Stimulated activated CD8-positive, alpha-beta memory T cell treated with anti-CD3 and anti-CD28 coated beads, Interleukin-12 subunit alpha, Interleukin-12 subunit beta, amount 100 ng/mL, for 4 hours (primary cell): Measurements from ENCODE around the gene TNFAIP8L3.
"Not testable (repeated sequence)": the region's sequence is repeated elsewhere in the genome, so short reads cannot be mapped to it uniquely, and the experiment has no call there.

Experiments used
- DNase-seq: peaks from one replicate; pipeline ENCODE4 v3.0.0-alpha.2; 2020; ENCODE audit warnings: low read depth

The TNFAIP8L3 gene

DNA sequence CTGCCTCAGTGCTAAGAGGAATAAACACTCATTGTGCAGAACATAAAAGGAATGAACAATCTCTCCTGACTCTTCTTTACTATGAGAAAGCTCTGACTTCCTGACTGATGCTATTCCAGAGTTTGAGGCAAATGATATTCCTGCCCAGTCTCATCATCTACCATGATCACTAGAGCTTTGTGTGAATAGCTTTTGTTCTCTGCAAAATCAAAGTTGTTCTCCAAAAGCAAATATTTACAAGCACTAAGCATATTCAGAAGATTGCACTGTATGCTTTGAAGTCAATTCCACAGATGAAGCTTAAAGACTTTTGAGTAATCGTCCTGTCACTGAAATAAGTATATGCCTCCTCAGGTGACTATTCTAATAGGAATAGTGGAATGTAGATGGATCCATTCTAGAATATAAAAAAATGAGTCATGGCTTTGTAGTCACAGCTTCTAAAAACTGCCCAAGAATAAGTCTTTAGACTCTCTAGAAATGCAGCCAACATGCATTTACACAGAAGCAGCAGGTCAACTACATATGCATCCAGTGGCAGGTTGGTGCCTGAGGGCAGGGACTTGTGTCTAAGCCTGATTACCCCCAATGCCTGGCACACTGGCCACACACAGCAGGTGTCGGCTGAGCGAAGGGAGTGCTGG, 34.6 kb downstream of the TNFAIP8L3 start:
- DNase-seq = no peak

DNA sequence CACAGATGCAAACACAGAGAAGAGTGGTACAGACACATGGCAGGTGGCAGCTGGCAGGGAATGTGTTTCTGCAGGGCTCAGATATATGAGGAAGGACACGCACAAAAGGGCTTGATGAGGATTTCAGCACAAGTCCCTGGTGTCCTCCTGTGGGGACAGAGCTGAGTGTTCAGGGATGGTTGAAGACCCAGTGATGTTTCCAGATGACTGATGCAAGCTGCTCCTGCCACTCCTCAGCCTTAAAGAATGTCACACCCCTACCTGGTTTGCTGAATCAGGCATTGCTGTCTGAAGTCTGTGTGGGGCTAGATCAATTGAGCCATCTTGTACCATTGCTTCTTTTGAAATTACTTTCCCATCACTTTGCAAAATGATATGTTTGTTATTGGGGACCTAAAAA, 40.2 kb downstream of the TNFAIP8L3 start:
- DNase-seq = no peak

DNA sequence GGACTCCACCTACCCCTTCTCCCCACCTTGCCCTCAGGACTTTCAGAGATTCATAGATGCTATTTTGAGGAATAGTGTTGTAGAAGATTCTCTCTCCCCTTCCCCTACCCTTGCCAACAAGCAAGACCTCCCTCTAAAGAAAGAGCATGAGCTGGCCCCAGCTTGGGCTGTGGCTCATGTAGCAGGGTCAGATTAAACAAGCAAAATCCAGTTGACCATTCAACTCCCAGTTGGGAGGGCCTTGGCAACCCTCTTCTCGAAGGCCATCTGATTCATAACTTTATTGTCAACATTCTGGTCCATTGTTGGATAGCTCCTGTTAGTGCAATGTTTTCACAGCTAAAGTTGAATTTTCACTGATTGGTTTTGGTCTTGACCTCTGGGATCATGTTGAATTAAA, 41.1 kb downstream of the TNFAIP8L3 start:
- no peak for DNase-seq

DNA sequence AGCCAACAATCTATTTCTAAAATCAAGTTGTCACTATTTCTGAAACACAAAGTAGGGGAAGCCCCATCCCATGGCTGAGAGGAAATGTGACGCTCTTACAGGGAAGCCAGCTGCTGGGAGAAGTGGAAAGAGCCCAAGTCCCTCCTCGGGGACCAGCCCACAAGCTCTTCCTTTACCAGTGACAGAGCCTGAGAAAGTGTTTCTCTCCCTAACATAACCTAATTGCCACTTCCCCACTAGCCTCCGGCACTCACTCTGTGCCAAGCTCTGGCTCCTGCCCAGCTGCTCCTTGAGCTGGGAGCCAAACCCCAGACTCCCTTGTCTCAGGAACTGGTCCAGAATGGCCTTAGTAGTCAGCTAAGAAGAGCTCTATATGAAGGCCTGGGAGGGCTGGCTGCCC, 42.9 kb downstream of the TNFAIP8L3 start:
- no peak for DNase-seq

DNA sequence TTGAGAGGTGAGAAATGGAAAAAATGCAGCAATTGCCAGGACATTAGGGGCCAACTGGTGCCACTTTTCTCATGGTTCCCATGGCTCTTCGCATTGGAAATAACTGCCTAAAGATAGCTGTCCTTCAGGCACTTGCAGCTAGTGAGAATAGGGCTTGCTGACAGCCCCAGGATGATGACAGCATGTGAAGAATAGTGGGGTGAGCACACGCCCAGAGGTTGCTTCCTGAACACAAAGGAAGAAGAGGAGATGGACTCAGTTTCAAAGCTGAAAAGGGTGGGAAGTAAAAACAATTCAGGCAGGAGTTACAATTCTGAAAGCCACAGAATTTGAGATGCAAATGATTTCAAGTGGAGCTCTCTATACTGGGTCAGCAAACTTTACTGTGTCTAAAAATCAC, 45.6 kb downstream of the TNFAIP8L3 start:
- DNase-seq = no peak

DNA sequence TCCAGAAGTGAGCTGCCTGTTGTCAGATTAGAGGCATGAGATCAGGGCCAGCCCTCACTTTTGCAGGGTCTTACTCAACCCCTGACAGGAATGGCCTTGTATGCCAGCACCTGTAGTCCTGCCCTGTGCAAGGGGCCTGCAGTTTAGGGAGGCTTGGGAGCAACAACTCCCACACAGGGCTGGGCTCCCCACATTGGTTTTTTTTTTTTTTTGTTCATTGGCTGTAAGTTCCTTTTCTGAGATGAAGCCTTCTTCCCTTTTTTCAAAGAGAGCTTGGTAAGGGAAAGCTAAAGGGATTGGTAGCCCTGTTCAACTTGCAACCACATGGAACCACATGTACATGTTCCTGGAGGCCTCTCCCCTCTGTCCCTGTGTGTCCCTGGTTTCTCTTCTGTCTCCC, 46.4 kb downstream of the TNFAIP8L3 start:
- no peak for DNase-seq

DNA sequence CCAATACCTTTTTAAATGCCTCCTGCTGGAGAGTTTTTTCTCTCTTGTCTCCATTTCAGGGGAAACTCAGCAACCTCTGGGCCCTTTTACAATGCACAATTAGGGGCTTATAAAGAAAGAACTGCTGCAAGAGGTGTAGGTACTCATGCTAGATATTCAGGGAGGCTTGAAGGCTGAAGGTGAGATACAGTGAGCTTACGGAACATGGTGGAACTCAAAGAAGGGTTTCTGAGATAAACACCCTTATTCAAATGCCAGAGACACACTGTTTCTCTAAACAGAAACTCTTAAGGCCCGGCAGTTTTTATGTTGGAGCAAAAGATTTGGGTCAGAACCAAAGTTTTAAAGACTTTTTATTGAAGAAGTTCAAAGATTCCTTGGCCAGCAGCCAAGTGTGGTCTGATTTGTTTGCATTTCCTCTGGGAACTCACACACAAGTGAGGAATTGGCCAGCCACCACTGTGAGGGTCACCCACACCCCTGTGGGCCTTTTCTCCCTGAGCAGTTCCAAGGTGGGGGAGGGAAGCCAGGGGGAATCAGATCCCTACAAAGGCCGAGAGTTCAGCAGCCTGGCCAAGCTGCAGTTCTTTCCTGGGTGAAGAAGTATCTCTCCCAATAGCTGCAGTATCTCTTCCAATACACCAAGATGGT, 47.8 kb downstream of the TNFAIP8L3 start:
- DNase-seq = no peak

DNA sequence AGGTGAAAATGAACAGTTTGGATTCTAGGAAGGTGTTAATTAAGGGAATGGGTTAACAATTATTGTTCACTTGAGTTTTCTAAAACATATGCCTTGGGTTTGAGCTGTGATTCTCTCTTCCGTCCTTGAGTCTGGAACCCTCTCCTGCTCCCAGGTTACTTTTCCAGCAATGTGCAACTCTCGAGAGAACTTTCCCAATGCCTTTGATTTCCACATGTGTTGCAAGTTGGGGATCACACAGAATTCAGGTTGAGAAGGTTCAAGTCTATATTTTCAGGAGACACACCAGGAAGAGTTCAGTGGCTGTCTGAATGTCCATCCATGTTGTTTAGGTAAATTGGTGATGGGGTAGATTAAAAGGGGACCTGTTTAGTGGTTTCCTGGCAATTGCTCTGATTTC, 48.7 kb downstream of the TNFAIP8L3 start:
- no peak for DNase-seq

DNA sequence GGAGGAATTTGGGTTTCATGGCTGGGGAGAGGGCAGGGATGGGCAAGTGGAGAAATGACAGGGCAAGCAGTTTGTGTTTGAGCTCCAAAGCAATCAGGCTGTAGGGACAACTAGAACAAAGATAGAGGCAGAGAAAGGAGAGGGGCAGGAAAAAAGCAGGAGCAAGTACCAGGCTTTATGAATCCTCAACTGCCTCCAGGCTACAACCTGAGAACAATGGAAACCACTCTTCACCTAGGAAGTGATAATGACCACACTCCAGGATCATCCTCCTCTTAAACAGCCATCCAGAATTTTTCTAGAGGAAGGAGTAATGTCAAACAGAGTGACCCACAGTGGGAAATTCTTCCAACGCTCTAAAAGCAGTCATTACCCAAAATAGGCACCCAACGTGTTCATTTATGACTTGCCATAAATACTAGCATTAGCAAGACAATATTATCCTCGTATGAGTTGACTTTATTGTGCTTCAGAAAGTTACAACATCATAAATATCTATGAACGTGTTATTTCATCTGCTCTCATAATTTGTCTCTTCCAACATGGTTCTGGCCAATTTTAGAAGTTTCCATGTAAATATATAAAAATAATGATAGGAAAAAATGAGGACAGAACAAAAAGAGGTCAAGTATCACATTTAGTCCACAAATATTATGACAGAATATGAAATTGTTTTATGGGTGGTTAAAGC, 50.5 kb downstream of the TNFAIP8L3 start:
- no peak for DNase-seq

DNA sequence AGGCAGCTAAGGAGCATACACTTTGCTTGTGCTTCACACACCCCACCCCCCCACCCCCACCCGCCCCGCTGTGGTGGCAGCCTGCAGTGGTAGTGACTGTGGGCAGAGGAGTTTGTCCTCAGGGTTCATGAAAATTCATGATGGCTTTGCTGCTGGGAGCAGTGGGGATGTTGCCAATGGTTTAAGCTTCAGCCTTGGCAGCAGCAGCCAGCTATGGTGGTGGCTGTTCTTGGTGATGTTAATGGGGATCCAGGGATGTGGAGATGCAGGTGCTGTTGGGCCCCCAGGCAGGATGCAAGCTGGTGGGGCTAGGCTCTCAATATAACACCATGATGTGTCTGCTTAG, 55.8 kb downstream of the TNFAIP8L3 start:
- no peak for DNase-seq

DNA sequence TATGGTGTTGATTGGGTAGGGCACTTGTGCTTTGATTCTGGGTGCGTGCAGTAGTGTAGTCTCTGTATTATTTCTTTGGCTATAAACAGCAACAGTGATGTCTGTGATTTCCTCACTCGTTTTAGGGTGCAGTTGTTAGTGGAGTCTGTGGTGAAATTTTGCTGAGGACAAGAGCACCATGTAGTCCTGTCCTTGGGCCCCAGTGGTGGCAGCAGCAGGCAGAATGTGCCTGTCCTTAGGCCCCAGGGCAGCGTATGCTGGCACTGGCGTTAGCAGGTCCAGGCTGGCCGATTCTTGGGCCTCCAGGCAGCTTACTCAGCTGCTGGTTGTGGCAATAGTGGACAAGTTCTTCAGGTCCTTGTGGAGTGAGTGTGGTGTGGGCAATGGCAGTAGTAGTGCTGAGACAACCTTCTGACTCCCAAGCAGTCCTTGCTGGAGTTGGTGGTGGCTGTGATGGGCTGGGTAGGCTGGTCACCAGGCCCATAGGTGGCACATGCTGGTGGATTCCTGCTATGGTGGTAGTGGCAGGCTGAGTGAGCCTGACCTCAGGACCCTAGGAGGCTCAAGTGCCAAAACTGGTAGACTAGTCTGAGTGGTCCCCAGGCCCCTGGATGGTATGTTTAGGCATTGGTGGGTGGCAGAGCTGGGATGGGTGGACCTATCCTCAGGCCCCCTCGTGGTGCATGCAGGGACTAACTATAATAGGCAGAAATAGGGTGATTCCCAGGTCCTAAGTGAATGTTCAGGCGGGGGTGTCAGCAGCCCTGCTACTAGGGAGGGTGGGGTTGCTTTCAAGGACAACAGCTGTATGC, 56.3 kb downstream of the TNFAIP8L3 start:
- DNase-seq = no peak

DNA sequence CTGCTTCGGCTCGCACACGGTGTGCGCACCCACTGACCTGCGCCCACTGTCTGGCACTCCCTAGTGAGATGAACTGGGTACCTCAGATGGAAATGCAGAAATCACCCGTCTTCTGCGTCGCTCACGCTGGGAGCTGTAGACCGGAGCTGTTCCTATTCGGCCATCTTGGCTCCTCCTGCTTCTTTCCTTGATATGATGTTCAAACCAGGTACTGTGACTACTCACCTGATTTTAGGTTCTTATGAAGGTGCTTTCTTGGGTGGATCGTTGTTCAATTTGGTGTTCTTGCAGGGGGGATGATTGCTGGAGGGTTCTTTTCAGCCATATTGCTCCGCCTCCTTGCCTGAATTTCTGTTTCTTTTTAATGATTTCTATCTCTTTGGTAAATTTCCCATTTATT, 57.2 kb downstream of the TNFAIP8L3 start:
- DNase-seq = not testable (repeated sequence)

DNA sequence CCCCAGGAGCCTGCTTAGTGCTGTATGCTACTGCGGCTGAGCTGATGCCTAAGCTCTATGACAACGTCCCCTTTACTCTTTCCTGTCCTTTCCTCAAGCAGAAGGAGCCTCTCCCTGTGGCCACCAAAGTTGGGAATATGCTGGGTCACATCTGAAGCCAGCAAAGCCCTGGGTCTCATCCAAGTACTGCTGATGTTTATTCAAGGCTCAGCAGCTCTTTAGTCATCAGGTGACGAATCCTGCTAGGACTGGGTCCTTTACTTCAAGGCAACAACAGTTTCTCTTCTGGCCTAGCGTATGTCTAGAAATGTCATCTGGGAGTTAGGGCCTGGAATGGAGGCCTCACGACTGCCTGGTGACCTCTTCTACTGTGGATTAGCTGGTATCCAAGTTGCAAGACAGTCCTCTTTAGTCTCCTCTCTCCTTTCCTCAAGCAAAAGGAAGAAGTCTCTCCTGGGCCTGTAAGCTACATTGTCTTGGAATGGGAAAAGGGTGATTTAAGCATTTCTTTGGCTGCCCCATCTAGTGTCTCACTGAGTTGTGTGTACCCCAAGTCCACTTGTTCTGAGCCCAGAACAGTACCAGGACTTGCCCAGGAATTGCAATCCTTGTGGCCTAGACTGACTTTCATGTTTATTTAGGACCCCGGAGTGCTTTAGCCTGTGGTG, 63.9 kb downstream of the TNFAIP8L3 start:
- no peak for DNase-seq

DNA sequence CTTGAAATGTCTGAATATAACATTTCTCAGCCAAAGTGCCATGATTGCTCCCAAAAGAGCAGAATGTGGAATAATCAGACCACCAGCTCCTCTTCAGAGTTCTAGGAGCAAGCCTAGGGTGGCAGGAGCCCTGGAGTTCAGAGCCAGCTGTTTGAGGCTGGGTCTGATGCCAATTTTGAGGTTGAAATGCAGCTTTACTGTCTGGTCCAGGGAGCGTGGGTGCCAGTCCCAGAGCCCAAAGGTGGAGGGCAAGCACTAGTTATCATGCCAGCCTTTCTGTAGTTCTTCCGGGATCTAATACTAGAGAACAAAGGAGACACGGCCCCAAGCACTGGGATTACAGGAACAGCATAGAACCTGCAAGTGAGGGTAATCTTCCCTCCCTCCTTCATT, 69.3 kb downstream of the TNFAIP8L3 start:
- DNase-seq = no peak

DNA sequence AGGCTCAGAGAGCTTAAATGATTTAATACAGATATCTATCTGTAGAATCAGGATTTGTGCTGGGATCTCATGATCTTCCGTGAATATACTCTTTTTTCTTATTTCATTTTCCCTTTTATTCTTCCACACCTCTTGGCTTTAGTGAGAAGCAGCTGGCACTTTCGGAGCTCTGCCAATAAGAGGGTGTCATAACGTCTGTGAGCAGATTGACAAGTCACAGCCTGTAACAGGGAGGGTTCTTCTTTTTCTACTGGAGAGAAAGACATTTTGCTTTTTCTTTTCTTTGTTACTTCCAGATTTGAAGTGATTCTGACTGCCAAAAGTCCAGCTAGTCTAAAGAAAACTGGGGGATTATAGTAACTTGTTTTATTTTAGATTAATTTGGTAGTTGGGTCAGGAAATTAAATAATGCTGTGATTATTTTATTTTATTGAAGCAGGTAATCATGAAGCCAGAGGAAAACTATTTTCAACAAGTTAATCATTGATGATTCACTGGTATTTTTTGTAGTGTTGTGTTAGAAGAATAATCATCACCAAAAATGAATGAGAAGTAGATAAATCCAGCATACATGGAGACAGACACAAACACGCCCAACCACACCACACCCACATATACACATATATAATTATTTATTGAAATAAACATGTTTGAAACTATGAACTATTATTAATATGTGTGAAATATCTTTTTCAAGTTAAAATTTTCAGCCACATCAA, 69.8 kb downstream of the TNFAIP8L3 start:
- no peak for DNase-seq

DNA sequence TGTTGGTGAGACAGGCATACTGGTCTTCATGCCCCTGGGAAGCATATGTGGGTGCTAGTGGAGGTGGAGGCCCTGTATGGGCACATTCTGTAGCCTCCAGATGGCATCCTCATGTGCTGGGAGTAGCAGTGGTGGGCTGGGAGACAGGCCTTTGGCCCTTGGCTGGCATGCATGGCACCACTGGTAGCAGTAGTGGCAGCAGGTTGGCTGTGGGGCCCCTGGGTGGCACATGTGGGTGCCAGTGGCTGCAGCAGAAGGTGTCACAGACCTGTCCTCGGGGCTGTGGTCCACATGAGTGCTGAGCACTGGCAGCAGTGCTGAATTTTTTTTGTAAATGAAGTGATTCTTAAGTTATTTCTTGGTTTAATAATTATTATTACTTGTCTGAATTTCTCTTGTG, 71.2 kb downstream of the TNFAIP8L3 start:
- no peak for DNase-seq

DNA sequence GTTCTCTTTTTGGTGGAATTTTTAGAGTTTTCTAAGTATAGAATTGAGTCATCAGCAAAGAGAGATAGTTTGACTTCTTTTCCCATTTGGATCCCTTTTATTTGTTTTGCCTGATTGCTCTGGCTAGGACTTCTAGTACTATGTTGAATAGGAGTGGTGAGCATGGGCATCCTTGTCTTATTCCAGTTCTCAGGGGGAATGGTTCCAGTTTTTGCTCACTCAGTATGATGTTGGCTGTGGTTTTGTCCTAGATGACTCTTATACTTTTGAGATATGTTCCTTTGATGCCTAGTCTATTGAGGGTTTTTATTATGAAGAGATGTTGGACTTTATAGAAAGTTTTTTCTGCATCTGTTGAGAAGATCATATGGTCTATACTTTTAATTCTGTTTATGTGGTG, 72.5 kb downstream of the TNFAIP8L3 start:
- no peak for DNase-seq

DNA sequence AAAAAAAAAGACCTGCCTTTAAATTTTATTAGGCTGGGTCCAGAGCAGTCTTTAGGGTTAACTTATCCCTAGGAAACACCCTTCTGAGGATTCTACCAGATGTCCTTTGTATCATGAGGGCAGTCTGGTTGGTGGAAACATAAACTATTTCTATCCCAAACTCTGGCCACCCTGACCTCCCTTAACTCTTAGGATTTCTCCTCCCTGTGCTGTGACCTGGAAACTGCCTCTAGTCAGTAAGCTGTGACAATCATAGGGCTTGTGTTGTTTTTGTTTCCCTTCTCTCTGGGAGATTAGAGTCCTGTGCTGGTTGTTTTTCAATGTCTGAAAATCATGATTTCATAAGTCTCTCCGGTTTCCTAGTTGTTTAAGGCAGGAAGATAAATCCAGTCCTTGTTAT, 78.1 kb downstream of the TNFAIP8L3 start:
- DNase-seq = no peak

DNA sequence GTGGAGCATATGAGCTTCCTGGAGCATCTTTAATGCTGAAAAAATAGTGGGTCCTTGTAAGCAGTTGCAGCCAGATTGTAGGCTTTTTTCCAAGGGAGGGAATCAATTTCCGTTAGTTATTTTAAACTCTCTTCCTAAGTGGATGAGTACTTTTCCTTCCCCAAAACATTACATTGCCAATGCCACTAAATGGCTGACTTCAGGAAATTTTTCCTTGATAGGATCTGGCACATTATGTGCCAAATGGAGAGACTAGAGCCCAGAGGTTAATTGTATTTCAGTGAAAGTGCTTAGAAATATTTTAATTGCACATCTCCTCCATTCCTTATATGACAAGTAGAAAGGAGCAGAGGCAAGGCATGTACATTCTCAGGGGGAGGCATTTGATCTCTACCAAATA, 83.5 kb downstream of the TNFAIP8L3 start:
- no peak for DNase-seq

DNA sequence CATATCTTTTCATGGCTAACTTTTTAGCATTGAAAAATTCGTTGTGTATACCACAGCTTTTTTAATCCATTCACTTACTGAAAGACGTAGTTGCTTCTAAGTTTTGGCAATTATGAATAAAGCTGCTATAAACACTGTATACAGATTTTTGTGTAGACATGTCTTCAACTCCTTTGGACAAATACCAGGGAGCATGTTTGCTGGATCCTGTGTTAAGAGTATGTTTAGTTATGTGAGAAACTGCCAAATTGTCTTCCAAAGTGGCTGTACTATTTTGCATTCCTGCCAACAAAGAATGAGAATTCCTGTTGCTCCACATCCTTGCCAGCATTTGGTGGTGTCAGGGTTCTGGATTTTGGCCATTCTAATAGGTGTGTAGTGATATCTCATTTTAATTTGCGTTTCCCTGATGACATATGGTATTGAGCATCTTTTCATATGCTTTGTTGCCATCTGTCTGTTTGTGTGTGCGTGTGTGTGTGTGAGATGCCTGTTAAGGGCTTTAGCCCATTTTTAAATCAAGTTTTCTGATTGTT, 87.5 kb downstream of the TNFAIP8L3 start:
- no peak for DNase-seq
